Ishikawa (cell line): Measurements from ENCODE around the gene CALM3.

ENCODE experiments used
- EP300 ChIP-seq: IDR thresholded peaks from 2 replicates; pipeline ENCODE4 v1.6.1; 2012; ENCODE audit warnings: borderline replicate concordance
- FOXM1 ChIP-seq: IDR thresholded peaks from 2 replicates; pipeline ENCODE4 v1.6.1; 2012; ENCODE audit warnings: low read depth, borderline replicate concordance
- TAF1 ChIP-seq: IDR thresholded peaks from 2 replicates; pipeline ENCODE4 v1.6.1; 2012; ENCODE audit warnings: low read depth, mild to moderate bottlenecking
- TEAD4 ChIP-seq: IDR thresholded peaks from 2 replicates; pipeline ENCODE4 v1.6.1; 2012
- YY1 ChIP-seq: IDR thresholded peaks from 2 replicates; pipeline ENCODE4 v1.6.1; 2012; ENCODE audit warnings: low read depth
- TF ChIP-seq, protein P1 (sequence below): IDR thresholded peaks from 2 replicates; pipeline ENCODE4 v1.6.1; 2012; ENCODE audit warnings: low read depth, mild to moderate bottlenecking

DNA sequence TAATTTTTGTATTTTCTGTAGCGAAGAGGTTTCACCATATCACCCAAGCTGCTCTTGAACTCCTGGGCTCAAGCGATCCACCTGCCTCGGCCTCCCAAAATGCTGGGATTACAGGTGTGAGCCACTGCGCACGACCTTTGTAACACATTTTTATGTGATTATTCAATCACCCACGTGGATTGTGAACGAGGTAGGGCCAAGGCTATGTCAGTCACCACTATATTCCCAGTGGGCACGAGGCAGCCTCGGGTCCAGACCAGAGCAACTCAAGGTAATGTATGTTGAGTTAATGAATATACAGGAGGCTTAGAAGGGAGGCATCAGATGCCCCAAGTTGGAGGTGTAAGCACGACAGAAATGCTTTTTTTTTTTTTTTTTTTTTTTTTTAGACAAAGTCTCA, 14.8 kb downstream of the CALM3 start:
- TF ChIP-seq FOXM1 (no peak), TAF1 (no peak), YY1 (no peak), TEAD4 (no peak), EP300 (no peak)
- TF ChIP-seq, protein P1, sequence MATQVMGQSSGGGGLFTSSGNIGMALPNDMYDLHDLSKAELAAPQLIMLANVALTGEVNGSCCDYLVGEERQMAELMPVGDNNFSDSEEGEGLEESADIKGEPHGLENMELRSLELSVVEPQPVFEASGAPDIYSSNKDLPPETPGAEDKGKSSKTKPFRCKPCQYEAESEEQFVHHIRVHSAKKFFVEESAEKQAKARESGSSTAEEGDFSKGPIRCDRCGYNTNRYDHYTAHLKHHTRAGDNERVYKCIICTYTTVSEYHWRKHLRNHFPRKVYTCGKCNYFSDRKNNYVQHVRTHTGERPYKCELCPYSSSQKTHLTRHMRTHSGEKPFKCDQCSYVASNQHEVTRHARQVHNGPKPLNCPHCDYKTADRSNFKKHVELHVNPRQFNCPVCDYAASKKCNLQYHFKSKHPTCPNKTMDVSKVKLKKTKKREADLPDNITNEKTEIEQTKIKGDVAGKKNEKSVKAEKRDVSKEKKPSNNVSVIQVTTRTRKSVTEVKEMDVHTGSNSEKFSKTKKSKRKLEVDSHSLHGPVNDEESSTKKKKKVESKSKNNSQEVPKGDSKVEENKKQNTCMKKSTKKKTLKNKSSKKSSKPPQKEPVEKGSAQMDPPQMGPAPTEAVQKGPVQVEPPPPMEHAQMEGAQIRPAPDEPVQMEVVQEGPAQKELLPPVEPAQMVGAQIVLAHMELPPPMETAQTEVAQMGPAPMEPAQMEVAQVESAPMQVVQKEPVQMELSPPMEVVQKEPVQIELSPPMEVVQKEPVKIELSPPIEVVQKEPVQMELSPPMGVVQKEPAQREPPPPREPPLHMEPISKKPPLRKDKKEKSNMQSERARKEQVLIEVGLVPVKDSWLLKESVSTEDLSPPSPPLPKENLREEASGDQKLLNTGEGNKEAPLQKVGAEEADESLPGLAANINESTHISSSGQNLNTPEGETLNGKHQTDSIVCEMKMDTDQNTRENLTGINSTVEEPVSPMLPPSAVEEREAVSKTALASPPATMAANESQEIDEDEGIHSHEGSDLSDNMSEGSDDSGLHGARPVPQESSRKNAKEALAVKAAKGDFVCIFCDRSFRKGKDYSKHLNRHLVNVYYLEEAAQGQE, result no peak
